Liver (tissue), 9 donors: ENCODE data around the gene SMIM44. TPM values are rescaled to one million over a fixed set of nuclear protein-coding genes. Genes with fewer than 3 reads are reported as not detected.

Experiments
- DNase-seq: peaks from one replicate; pipeline ENCODE4 v3.0.0-alpha.2; 2017; ENCODE audit warnings: low spot score
- H3K27ac ChIP-seq, 2 donors: one replicate each; pipeline ENCODE4 v1.7.0; 2013; ENCODE audit warnings: inconsistent platforms in 2 of 2, low read length in 2 of 2, control low read depth in 1 of 2, low read depth in 1 of 2, mild to moderate bottlenecking in 1 of 2
- H3K27me3 ChIP-seq, 4 donors: one replicate each; pipeline versions ENCODE4 v1.6.1 to v1.7.0; 2013; ENCODE audit warnings: low read length in 3 of 4, inconsistent platforms in 1 of 4, mild to moderate bottlenecking in 1 of 4, moderate library complexity in 1 of 4; ENCODE audit not compliant: control insufficient read depth in 4 of 4, insufficient read depth in 4 of 4
- H3K36me3 ChIP-seq, 4 donors: one replicate each; pipeline versions ENCODE4 v1.6.1 to v1.7.0; 2013; ENCODE audit warnings: low read length in 3 of 4, mild to moderate bottlenecking in 3 of 4, low read depth in 1 of 4, moderate library complexity in 1 of 4; ENCODE audit not compliant: control insufficient read depth in 4 of 4, insufficient read depth in 3 of 4
- H3K4me1 ChIP-seq, 4 donors: one replicate each; pipeline versions ENCODE4 v1.6.1 to v1.7.0; 2013; ENCODE audit warnings: low read length in 3 of 4, mild to moderate bottlenecking in 3 of 4, moderate library complexity in 1 of 4; ENCODE audit not compliant: control insufficient read depth in 4 of 4, insufficient read depth in 4 of 4
- H3K4me3 ChIP-seq, 3 donors: one replicate each; pipeline versions ENCODE4 v1.6.1 to v1.7.0; 2013; ENCODE audit warnings: low read length in 3 of 3, control low read depth in 1 of 3, low read depth in 1 of 3, mild to moderate bottlenecking in 1 of 3
- H3K9ac ChIP-seq, 2 donors: one replicate each; pipeline ENCODE4 v1.7.0; 2013; ENCODE audit warnings: low read length in 2 of 2, mild to moderate bottlenecking in 2 of 2, moderate library complexity in 2 of 2, control low read depth in 1 of 2, low read depth in 1 of 2
- H3K9me3 ChIP-seq, 4 donors: one replicate each; pipeline versions ENCODE4 v1.6.1 to v1.7.0; 2013; ENCODE audit warnings: low read length in 3 of 4; ENCODE audit not compliant: control insufficient read depth in 4 of 4
- EGR1 ChIP-seq, 2 donors: IDR thresholded peaks; 2 replicates each; pipeline ENCODE4 v1.6.1; 2016 to 2018; ENCODE audit warnings: antibody characterized with exemption in 2 of 2, low read depth in 2 of 2
- HNF4A ChIP-seq, 2 donors: conservative IDR thresholded peaks; 2 replicates each; pipeline ENCODE4 v1.6.1; 2016; ENCODE audit warnings: antibody characterized with exemption in 2 of 2, mild to moderate bottlenecking in 2 of 2
- JUND ChIP-seq, 2 donors: IDR thresholded peaks; 2 replicates each; pipeline ENCODE4 v1.6.1; 2016; ENCODE audit warnings: antibody characterized with exemption in 2 of 2
- RAD21 ChIP-seq, 2 donors: IDR thresholded peaks; 2 replicates each; pipeline ENCODE4 v1.6.1; 2016; ENCODE audit warnings: antibody characterized with exemption in 2 of 2, mild to moderate bottlenecking in 2 of 2
- RXRA ChIP-seq, 2 donors: IDR thresholded peaks; 2 replicates each; pipeline ENCODE4 v1.6.1; 2017 to 2018; ENCODE audit warnings: antibody characterized with exemption in 2 of 2, mild to moderate bottlenecking in 1 of 2
- YY1 ChIP-seq: IDR thresholded peaks from 2 replicates; pipeline ENCODE4 v1.6.1; 2016; ENCODE audit warnings: antibody characterized with exemption, mild to moderate bottlenecking
- WGBS: extraction: QIAGEN DNeasy Blood & Tissue Kit; methylation state at CpG from one replicate; pipeline ENCODE4 v1.1.7; 2013; 5-methylcytosine and 5-hydroxymethylcytosine counted together
- polyA plus RNA-seq, 2 donors: library from polyadenylated mRNA; stranded (reverse) in 1 of 2; unstranded in 1 of 2; fragments of 200-250 nt in 1 of 2; fragments of >200 nt in 1 of 2; fragmentation: Nextera tagmentation in 1 of 2; extraction: Ambion mirVana in 1 of 2; gene quantifications; one replicate each; pipeline versions ENCODE4 v1.2.1 to v1.2.3, GENCODE V29; 2013 to 2015
- total RNA-seq, 2 donors: library from RNA; depleted of rRNA; stranded (reverse); fragments of >200 nt; gene quantifications; one replicate each; pipeline ENCODE4 v1.2.3, GENCODE V29; 2014
- TF ChIP-seq, protein P1 (sequence below): IDR thresholded peaks from 2 replicates; pipeline ENCODE4 v1.6.1; 2016; ENCODE audit warnings: antibody characterized with exemption
- TF ChIP-seq, protein P2 (sequence below): IDR thresholded peaks from 2 replicates; pipeline ENCODE4 v1.6.1; 2016; ENCODE audit warnings: antibody characterized with exemption
- TF ChIP-seq, protein P3 (sequence below): fragments of 150-350 bp; IDR thresholded peaks from 2 replicates; pipeline ENCODE4 v1.5.1; 2017; ENCODE audit warnings: improper control_type of control experiment, low read depth, low read length; ENCODE audit not compliant: missing input control
- TF ChIP-seq, protein P4 (sequence below): IDR thresholded peaks from 2 replicates; pipeline ENCODE4 v1.6.1; 2016; ENCODE audit warnings: antibody characterized with exemption
- TF ChIP-seq, protein P5 (sequence below): IDR thresholded peaks from 2 replicates; pipeline ENCODE4 v1.6.1; 2016; ENCODE audit warnings: antibody characterized with exemption, mild to moderate bottlenecking
- donor health status: healthy.
- donor health status: healthy.
- donor health status: healthy.
- donor health status: healthy.
- donor health status: healthy.

The SMIM44 gene
- total RNA-seq (not detected), polyA plus RNA-seq (not detected)

DNA sequence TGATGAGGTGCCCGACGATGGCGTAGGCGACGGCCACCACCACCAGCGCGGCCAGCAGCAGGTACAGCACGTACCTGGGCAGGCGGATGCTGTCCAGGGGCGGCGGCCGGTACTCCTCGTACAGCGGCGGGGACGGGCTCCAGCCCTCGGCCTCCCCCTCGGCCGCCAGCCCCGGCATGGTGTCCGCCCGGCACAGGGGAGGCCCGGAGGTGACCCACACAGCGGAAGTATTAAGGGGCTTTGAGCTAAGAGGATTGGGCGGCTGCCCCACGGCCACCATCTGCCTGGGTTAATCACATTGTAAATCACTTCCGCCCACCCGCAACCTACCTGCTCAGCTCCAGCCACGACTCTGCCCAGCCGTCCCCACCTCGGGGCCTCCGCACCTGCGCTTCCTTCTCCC, at the start of gene SMIM44:
TSS of gene SMIM44 (minus strand) at position 216 of the 403 bp plus-strand sequence. CDS start at position 178, 38 bp downstream.
- no peak for TF ChIP-seq YY1
- no peak for TF ChIP-seq EGR1 (IDR thresholded peaks at IDR 0.05; ENCODE audit: low read depth in 2 of 2)
- Histone ChIP-seq H3K9ac (no peak within 1 kb of the TSS), H3K4me3 (no peak within 1 kb of the TSS), H3K4me1 (no peaks in the 10 kb centered on the region), H3K27ac (no peak within 1 kb of the TSS), H3K9me3 (no peaks in the 10 kb centered on the region), H3K27me3 (peaks cover 0 to 2% (median 0%) of the 10 kb centered on the region in 4 donors), H3K36me3 (no peaks in the 10 kb centered on the region)
- no peak for DNase-seq
- 80% methylated on average over 33 of the region's 33 CpGs for WGBS

DNA sequence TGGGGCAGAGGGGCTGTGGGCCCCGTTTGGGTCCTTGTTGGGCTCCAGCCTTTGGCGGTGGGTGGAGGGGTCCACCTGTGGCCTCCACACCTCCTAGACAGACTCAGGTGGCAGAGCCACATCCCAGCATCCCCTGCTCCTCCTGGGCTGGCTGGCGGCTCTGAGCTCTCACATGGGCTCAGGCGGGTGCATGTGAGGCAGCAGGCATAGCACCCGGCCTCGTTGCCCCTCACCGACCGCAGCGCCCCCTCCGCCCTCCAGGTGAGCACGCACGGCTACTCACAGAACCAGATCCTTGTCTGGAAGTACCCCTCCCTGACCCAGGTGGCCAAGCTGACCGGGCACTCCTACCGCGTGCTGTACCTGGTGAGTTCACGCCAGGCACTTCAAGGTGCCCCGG, 49.8 kb upstream of the SMIM44 start:
- Histone ChIP-seq H3K36me3 (peaks cover 8 to 65% (median 30%) of the 10 kb centered on the region in 4 donors), H3K4me3 (no peak overlapping the region), H3K4me1 (no peaks in the 10 kb centered on the region), H3K9ac (no peak overlapping the region), H3K27me3 (no peaks in the 10 kb centered on the region), H3K9me3 (no peaks in the 10 kb centered on the region), H3K27ac (no peak overlapping the region)
- no peak for TF ChIP-seq JUND (IDR thresholded peaks at IDR 0.05)
- no peak for TF ChIP-seq YY1
- TF ChIP-seq, protein P1, sequence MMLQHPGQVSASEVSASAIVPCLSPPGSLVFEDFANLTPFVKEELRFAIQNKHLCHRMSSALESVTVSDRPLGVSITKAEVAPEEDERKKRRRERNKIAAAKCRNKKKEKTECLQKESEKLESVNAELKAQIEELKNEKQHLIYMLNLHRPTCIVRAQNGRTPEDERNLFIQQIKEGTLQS, result no peak
- TF ChIP-seq HNF4A (conservative IDR thresholded peaks at IDR 0.05), result no peak
- TF ChIP-seq RAD21 (IDR thresholded peaks at IDR 0.05), result no peak
- TF ChIP-seq, protein P2, sequence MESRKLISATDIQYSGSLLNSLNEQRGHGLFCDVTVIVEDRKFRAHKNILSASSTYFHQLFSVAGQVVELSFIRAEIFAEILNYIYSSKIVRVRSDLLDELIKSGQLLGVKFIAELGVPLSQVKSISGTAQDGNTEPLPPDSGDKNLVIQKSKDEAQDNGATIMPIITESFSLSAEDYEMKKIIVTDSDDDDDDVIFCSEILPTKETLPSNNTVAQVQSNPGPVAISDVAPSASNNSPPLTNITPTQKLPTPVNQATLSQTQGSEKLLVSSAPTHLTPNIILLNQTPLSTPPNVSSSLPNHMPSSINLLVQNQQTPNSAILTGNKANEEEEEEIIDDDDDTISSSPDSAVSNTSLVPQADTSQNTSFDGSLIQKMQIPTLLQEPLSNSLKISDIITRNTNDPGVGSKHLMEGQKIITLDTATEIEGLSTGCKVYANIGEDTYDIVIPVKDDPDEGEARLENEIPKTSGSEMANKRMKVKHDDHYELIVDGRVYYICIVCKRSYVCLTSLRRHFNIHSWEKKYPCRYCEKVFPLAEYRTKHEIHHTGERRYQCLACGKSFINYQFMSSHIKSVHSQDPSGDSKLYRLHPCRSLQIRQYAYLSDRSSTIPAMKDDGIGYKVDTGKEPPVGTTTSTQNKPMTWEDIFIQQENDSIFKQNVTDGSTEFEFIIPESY, result no peak
- no peak for TF ChIP-seq RXRA (IDR thresholded peaks at IDR 0.05)
- TF ChIP-seq, protein P3, sequence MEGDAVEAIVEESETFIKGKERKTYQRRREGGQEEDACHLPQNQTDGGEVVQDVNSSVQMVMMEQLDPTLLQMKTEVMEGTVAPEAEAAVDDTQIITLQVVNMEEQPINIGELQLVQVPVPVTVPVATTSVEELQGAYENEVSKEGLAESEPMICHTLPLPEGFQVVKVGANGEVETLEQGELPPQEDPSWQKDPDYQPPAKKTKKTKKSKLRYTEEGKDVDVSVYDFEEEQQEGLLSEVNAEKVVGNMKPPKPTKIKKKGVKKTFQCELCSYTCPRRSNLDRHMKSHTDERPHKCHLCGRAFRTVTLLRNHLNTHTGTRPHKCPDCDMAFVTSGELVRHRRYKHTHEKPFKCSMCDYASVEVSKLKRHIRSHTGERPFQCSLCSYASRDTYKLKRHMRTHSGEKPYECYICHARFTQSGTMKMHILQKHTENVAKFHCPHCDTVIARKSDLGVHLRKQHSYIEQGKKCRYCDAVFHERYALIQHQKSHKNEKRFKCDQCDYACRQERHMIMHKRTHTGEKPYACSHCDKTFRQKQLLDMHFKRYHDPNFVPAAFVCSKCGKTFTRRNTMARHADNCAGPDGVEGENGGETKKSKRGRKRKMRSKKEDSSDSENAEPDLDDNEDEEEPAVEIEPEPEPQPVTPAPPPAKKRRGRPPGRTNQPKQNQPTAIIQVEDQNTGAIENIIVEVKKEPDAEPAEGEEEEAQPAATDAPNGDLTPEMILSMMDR, result no peak
- TF ChIP-seq, protein P4, sequence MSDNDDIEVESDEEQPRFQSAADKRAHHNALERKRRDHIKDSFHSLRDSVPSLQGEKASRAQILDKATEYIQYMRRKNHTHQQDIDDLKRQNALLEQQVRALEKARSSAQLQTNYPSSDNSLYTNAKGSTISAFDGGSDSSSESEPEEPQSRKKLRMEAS, result no peak
- TF ChIP-seq, protein P5, sequence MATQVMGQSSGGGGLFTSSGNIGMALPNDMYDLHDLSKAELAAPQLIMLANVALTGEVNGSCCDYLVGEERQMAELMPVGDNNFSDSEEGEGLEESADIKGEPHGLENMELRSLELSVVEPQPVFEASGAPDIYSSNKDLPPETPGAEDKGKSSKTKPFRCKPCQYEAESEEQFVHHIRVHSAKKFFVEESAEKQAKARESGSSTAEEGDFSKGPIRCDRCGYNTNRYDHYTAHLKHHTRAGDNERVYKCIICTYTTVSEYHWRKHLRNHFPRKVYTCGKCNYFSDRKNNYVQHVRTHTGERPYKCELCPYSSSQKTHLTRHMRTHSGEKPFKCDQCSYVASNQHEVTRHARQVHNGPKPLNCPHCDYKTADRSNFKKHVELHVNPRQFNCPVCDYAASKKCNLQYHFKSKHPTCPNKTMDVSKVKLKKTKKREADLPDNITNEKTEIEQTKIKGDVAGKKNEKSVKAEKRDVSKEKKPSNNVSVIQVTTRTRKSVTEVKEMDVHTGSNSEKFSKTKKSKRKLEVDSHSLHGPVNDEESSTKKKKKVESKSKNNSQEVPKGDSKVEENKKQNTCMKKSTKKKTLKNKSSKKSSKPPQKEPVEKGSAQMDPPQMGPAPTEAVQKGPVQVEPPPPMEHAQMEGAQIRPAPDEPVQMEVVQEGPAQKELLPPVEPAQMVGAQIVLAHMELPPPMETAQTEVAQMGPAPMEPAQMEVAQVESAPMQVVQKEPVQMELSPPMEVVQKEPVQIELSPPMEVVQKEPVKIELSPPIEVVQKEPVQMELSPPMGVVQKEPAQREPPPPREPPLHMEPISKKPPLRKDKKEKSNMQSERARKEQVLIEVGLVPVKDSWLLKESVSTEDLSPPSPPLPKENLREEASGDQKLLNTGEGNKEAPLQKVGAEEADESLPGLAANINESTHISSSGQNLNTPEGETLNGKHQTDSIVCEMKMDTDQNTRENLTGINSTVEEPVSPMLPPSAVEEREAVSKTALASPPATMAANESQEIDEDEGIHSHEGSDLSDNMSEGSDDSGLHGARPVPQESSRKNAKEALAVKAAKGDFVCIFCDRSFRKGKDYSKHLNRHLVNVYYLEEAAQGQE, result no peak
- no peak for DNase-seq
- WGBS, result 94% methylated on average over 17 of the region's 17 CpGs
